Stimulated activated CD4-positive, alpha-beta T cell treated with anti-CD3 and anti-CD28 coated beads, Interleukin-15, amount 100 ng/mL, for 1 hour (primary cell): Measurements from ENCODE around the gene ELK4.

Experiments used
- DNase-seq, 2 donors: peaks; one replicate each; pipeline ENCODE4 v3.0.0-alpha.2; 2020; ENCODE audit warnings: low read depth in 1 of 2, low spot score in 1 of 2

The ELK4 gene

GRCh38 chr1:205569411-205570172 is 62.2 kb downstream of the ELK4 start:
- no peak for DNase-seq

GRCh38 chr1:205568469-205569361 is 63.1 kb downstream of the ELK4 start:
- DNase-seq, result no peak

DNA sequence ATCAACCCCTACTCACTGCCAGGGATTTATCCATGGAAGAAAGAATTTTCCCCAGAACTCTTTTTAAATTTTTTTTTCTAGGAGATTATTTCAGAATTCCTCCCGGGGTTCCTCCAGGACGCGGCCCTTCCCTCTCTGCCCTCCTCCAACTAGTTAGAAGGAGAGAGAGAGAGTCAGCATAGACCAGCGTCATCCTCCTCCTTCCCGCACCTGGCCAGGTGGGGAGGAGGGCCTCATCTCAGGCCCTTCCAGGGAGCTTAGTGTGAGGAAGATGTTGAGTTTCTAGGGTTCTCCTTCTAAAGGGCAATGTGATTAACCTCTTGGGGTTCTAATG is 63.7 kb downstream of the ELK4 start:
- DNase-seq, result no peak

DNA sequence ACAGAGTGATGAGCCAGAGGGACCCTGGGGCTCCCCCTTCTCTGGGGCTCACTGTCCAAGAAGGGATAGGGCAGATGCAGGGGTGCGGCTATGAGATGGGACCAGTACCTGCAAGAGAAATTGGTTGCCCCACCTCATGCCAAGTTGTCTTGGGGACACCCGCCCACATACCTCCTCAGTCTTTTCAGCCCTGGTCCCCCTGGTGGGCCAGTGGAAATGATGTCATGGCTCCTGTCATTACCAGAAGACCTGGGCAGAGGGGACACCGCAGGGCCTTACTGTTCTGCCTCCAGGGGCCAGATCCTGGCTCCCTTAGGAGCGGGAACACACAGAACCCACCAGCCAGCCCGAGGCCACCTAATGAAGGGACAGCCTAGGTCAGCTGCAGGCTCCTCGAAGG is 64.1 kb downstream of the ELK4 start:
- DNase-seq, result no peak

DNA sequence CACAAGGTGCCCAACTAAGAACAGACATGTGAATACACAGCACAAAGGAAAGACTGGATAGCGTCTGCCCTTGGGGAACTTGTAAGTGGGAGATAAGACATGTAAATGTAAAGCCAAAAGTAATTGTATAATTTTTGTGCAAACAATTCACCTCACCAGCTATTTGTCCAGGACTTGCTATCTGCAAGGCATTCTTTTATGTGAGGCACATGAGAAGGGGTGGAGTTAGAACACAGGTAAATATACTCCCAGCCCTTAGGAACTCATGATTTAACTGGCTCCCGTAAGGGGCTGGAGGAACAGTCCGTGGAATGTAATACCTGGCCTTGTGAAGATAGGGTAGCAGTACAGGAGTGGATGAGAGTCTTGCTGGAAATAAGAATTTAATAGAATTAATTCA is 66.0 kb downstream of the ELK4 start:
- DNase-seq, result no peak

DNA sequence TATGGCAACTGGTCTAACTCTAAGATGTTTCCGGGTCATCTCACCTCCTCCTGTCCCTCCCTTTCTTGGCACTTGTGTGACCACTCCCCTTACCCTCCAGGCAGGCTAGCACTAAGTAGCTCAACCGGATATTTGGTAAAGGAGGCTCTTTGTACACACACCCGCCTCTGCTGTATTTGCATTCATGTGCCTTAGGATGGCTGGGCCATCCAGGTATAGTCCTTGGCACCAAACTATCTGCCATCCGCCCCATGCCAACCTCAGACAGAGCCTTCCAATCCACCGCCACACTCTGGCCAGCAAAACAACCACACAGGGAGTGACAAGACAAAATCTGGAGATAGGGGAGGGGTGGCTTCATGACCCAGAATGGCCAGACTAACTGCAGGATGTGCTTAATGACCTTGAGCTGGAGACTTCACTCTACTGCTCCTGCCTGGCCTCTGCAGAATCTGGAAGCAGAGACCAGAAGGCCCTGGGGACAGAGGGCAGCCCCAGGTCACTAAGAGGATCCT is 67.8 kb downstream of the ELK4 start:
- no peak for DNase-seq

DNA sequence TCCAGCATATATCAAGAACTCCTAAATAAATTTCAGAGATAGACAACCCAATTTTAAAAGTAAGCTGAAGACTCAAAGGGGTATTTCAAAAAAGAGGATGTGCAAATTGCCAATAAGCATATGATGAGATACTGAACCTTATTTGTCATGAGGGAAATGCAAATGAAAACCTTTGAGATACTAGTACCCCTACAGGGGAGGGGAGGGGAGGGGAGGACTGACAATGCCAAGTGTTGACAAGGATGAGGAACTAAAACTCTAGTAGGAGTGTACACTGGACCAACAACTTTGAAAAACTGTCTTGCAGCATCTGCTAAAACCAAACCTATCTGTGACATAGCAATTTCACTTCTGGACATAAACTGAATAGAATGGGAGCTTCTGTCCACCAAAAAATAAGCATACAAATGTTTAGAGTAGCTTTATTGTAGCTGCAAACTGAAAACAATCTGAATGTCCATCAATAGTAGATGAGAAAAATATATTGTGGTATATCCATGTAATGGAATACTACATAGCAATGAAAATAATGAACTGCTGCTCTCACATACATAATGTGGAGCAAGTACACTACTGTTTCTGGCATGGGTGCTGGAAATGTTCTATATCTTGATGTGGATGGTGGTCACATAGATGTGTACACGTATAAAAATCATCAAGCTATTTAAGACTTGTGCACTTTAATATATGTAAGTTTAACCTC is 70.2 kb downstream of the ELK4 start:
- DNase-seq, result no peak
